Endothelial cell of umbilical vein (primary cell): Measurements from ENCODE around the gene FGF6. TPM values are rescaled to one million over a fixed set of nuclear protein-coding genes. Genes with fewer than 3 reads are reported as not detected.

Experiments used
- BruUV-seq: library from RNA; stranded (reverse); fragments of 400-500 nt; replicated peaks from 2 replicates; lab custom pipeline; 2021; lab: Mats Ljungman, UMichigan
- CTCF ChIA-PET: fragments of 300-600, 350-600 bp; sonication (Branson Sonifier 250); formaldehyde crosslinking; loops from one replicate; lab custom pipeline; 2021; ENCODE audit warnings: antibody characterized with exemption, inconsistent platforms; lab: Charles Lee
- POLR2A ChIA-PET: fragments of 300-600, 350-600 bp; sonication (Branson Sonifier 250); formaldehyde crosslinking; loops from one replicate; lab custom pipeline; 2021; ENCODE audit warnings: antibody characterized with exemption, inconsistent platforms; lab: Charles Lee
- DNase-seq: peaks from one replicate; pipeline ENCODE4 v3.0.0-alpha.2; 2011; ENCODE audit warnings: low read depth, low spot score
- FAIRE-seq: peaks from 2 replicates; lab custom pipeline; 2011; peaks lifted over from hg19 to GRCh38; lab: Jason Lieb, UNC
- H2AFZ ChIP-seq: 2 replicates; pipeline ENCODE4 v1.6.0; 2012; ENCODE audit warnings: low read depth, low read length, control low read depth, inconsistent platforms
- H3K27ac ChIP-seq: 2 replicates; pipeline ENCODE4 v1.5.1; 2011; ENCODE audit warnings: low read depth, mild to moderate bottlenecking, control low read depth, low read length, moderate library complexity; ENCODE audit not compliant: insufficient read depth
- H3K27me3 ChIP-seq, 2 experiments: 2 replicates each; pipeline versions ENCODE4 v1.6.0 to v1.6.1; 2011; ENCODE audit warnings: low read length in 2 of 2, mixed read lengths in 1 of 2; ENCODE audit not compliant: control insufficient read depth in 2 of 2, insufficient read depth in 2 of 2
- H3K36me3 ChIP-seq, 2 experiments: 2 replicates in 1 of 2; 3 replicates in 1 of 2; pipeline ENCODE4 v1.5.1; 2011; ENCODE audit warnings: low read length in 2 of 2, mild to moderate bottlenecking in 1 of 2, moderate library complexity in 1 of 2; ENCODE audit not compliant: control insufficient read depth in 2 of 2, insufficient read depth in 2 of 2; ENCODE audit errors: extremely low read depth in 1 of 2
- H3K4me1 ChIP-seq: 3 replicates; pipeline ENCODE4 v1.5.1; 2011; ENCODE audit warnings: mild to moderate bottlenecking, low read length; ENCODE audit not compliant: control insufficient read depth, insufficient read depth; ENCODE audit errors: extremely low read depth
- H3K4me2 ChIP-seq: 2 replicates; pipeline ENCODE4 v1.6.1; 2011; ENCODE audit warnings: low read length, control low read depth, mixed read lengths; ENCODE audit not compliant: insufficient read depth
- H3K4me3 ChIP-seq, 3 experiments: fragments of 200-600 bp in 1 of 3; sonication (generic), shearing (Covaris generic) in 1 of 3; replicated peaks in 1 of 3; 2 replicates each; pipeline ENCODE4 v1.5.1; 2011 to 2016; ENCODE audit warnings: control low read depth in 3 of 3, low read length in 3 of 3, mild to moderate bottlenecking in 2 of 3, inconsistent platforms in 1 of 3, low read depth in 1 of 3, moderate library complexity in 1 of 3; ENCODE audit not compliant: insufficient read depth in 1 of 3
- H3K79me2 ChIP-seq: 2 replicates; pipeline ENCODE4 v1.6.0; 2012; ENCODE audit warnings: low read length, inconsistent platforms; ENCODE audit not compliant: control insufficient read depth, insufficient read depth
- H3K9ac ChIP-seq: replicated peaks from 2 replicates; pipeline ENCODE3; 2011; ENCODE audit warnings: low read length, control low read depth; ENCODE audit not compliant: insufficient read depth; ENCODE audit errors: extremely low read depth
- H3K9me1 ChIP-seq: replicated peaks from 3 replicates; pipeline ENCODE4 v1.6.0; 2011; ENCODE audit warnings: mild to moderate bottlenecking, low read length; ENCODE audit not compliant: control insufficient read depth, insufficient read depth; ENCODE audit errors: extremely low read depth
- H3K9me3 ChIP-seq: replicated peaks from 2 replicates; pipeline ENCODE4 v1.5.1; 2012; ENCODE audit warnings: low read length, inconsistent platforms; ENCODE audit not compliant: control insufficient read depth, insufficient read depth
- H4K20me1 ChIP-seq: replicated peaks from 2 replicates; pipeline ENCODE3; 2011; ENCODE audit warnings: mild to moderate bottlenecking, low read length; ENCODE audit not compliant: control insufficient read depth, insufficient read depth; ENCODE audit errors: extremely low read depth
- EZH2 ChIP-seq: IDR thresholded peaks from 2 replicates; pipeline ENCODE4 v1.6.1; 2012; ENCODE audit warnings: borderline replicate concordance, low read depth, mild to moderate bottlenecking, moderate library complexity, low read length, inconsistent platforms; ENCODE audit not compliant: severe bottlenecking
- FOS ChIP-seq: IDR thresholded peaks from 2 replicates; pipeline ENCODE4 v1.6.1; 2011; ENCODE audit warnings: mild to moderate bottlenecking, low read length, moderate library complexity, borderline replicate concordance; ENCODE audit not compliant: insufficient read depth
- GATA2 ChIP-seq: IDR thresholded peaks from 2 replicates; pipeline ENCODE4 v1.7.0; 2011; ENCODE audit warnings: low read depth, mild to moderate bottlenecking, moderate library complexity, mixed read lengths, low read length; ENCODE audit not compliant: insufficient read length, insufficient read depth
- JUN ChIP-seq: IDR thresholded peaks from 2 replicates; pipeline ENCODE4 v1.6.1; 2011; ENCODE audit warnings: borderline replicate concordance, low read depth; ENCODE audit not compliant: insufficient read length, insufficient read depth
- MAX ChIP-seq: IDR thresholded peaks from 2 replicates; pipeline ENCODE4 v1.6.1; 2011; ENCODE audit not compliant: insufficient read depth, insufficient read length
- MYC ChIP-seq: IDR thresholded peaks from one replicate; pipeline ENCODE4 v1.6.1; 2011; ENCODE audit warnings: mild to moderate bottlenecking, low read depth, low read length
- POLR2A ChIP-seq: IDR thresholded peaks from 2 replicates; pipeline ENCODE4 v1.6.1; 2012; ENCODE audit warnings: low read depth, mild to moderate bottlenecking, control low read depth, low read length
- POLR2AphosphoS5 ChIP-seq: IDR thresholded peaks from 2 replicates; pipeline ENCODE4 v1.6.1; 2012; ENCODE audit warnings: low read depth, mild to moderate bottlenecking, control low read depth, low read length, moderate library complexity; ENCODE audit not compliant: insufficient read depth
- dilution Hi-C: fragments of 300-500 bp; cut with MboI; formaldehyde crosslinking; loops from one replicate; pipeline ENCODE4 v1.15.0; 2019; ENCODE audit warnings: low sequenced_read_pairs; ENCODE audit not compliant: extremely low pct_ligation_motif_present
- intact Hi-C: fragments of 100-400 bp; cut with micrococcal nuclease; formaldehyde crosslinking; loops from one replicate; pipeline ENCODE4 v1.10.0; 2022
- polyA plus RNA-seq, 4 experiments: library from polyadenylated mRNA; depleted of rRNA in 3 of 4; stranded (reverse) in 3 of 4; unstranded in 1 of 4; fragments of >200 nt; gene quantifications; 2 replicates each; pipeline versions ENCODE4 v1.2.1 to v1.2.3, GENCODE V29; 2011 to 2012; ENCODE audit warnings: missing spikeins in 1 of 4
- total RNA-seq: library from RNA; stranded (reverse); gene quantifications from 2 replicates; pipeline ENCODE4 v1.2.3, GENCODE V29; 2021
- TF ChIP-seq, protein P1 (sequence below), 2 donors: IDR thresholded peaks; 1 replicate in 1 of 2; 2 replicates in 1 of 2; pipeline ENCODE4 v1.5.1; 2011; ENCODE audit warnings: low read length in 2 of 2, mild to moderate bottlenecking in 2 of 2, moderate library complexity in 2 of 2, control low read depth in 1 of 2, inconsistent platforms in 1 of 2, low read depth in 1 of 2; ENCODE audit not compliant: insufficient read depth in 1 of 2; ENCODE audit errors: extremely low read depth in 1 of 2

FGF6 gene
- total and polyA plus RNA-seq, 2 donors (not counting 3 experiments of a cell fraction or from before 2014, with no cell fraction given): not detected

GRCh38 chr12:4387607-4388006 lies 58.0 kb downstream of the FGF6 start:
- POLR2A ChIA-PET: no interaction called here
- Histone ChIP-seq H3K9ac (no peak overlapping the region), H4K20me1 (no peaks in the 10 kb centered on the region), H2AFZ (no peak overlapping the region), H3K9me3 (no peaks in the 10 kb centered on the region), H3K9me1 (no peaks in the 10 kb centered on the region), H3K79me2 (no peaks in the 10 kb centered on the region), H3K27me3 (peaks cover 0 to 1% of the 10 kb centered on the region in 2 experiments), H3K36me3 (no peaks in the 10 kb centered on the region), H3K4me1 (no peaks in the 10 kb centered on the region), H3K4me2 (no peak overlapping the region), H3K4me3 (no peak overlapping the region), H3K27ac (no peak overlapping the region)
- CTCF ChIA-PET: no interaction called here
- TF ChIP-seq POLR2A (no peak), JUN (no peak), FOS (no peak), EZH2 (no peak), POLR2AphosphoS5 (no peak), MAX (no peak), MYC (no peak), GATA2 (no peak)
- TF ChIP-seq, protein P1, sequence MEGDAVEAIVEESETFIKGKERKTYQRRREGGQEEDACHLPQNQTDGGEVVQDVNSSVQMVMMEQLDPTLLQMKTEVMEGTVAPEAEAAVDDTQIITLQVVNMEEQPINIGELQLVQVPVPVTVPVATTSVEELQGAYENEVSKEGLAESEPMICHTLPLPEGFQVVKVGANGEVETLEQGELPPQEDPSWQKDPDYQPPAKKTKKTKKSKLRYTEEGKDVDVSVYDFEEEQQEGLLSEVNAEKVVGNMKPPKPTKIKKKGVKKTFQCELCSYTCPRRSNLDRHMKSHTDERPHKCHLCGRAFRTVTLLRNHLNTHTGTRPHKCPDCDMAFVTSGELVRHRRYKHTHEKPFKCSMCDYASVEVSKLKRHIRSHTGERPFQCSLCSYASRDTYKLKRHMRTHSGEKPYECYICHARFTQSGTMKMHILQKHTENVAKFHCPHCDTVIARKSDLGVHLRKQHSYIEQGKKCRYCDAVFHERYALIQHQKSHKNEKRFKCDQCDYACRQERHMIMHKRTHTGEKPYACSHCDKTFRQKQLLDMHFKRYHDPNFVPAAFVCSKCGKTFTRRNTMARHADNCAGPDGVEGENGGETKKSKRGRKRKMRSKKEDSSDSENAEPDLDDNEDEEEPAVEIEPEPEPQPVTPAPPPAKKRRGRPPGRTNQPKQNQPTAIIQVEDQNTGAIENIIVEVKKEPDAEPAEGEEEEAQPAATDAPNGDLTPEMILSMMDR (IDR thresholded peaks at IDR 0.05; ENCODE audit: extremely low read depth in 1 of 2, insufficient read depth in 1 of 2, low read depth in 1 of 2, low read length in 2 of 2): no peak
- DNase-seq (no peak), FAIRE-seq (no peak)
- intact Hi-C loops (no loop called here), dilution Hi-C loops (no loop called here)
- no TSS peak for BruUV-seq
